GM23338 (cell line): Measurements from ENCODE around the gene CCT5. TPM values are rescaled to one million over a fixed set of nuclear protein-coding genes. Genes with fewer than 3 reads are reported as not detected.
"Not testable (repeated sequence)": the region's sequence is repeated elsewhere in the genome, so short reads cannot be mapped to it uniquely, and the experiment has no call there.

ENCODE experiments used
- ATAC-seq: fragments of 200-7000 bp; cut with Tn5 transposase; 3 replicates; pipeline ENCODE4 v1.9.1; 2020
- DNase-seq: peaks from one replicate; pipeline ENCODE4 v3.0.0-alpha.2; 2015; ENCODE audit warnings: low spot score
- H2AFZ ChIP-seq: fragments of 200-600 bp; sonication (generic); 2 replicates; pipeline ENCODE4 v1.8.0; 2016; ENCODE audit warnings: antibody characterized with exemption, mild to moderate bottlenecking, moderate library complexity
- H3F3A ChIP-seq: fragments of 200-600 bp; sonication (generic); replicated peaks from 2 replicates; pipeline ENCODE4 v1.8.0; 2017; ENCODE audit warnings: antibody characterized with exemption, mixed run types, low read depth
- H3K27ac ChIP-seq: fragments of 200-600 bp; sonication (generic); 2 replicates; pipeline ENCODE4 v1.6.1; 2016; ENCODE audit warnings: low read depth
- H3K27me3 ChIP-seq: fragments of 200-600 bp; sonication (generic); 2 replicates; pipeline ENCODE4 v1.8.0; 2016; ENCODE audit warnings: mild to moderate bottlenecking, mixed run types, moderate library complexity; ENCODE audit not compliant: insufficient read depth
- H3K36me3 ChIP-seq: fragments of 200-600 bp; sonication (generic); 2 replicates; pipeline ENCODE4 v1.8.0; 2016; ENCODE audit warnings: mild to moderate bottlenecking; ENCODE audit not compliant: insufficient read depth
- H3K4me1 ChIP-seq: fragments of 200-600 bp; sonication (generic); 2 replicates; pipeline ENCODE4 v1.8.0; 2016; ENCODE audit warnings: mild to moderate bottlenecking, moderate library complexity; ENCODE audit not compliant: insufficient read depth
- H3K4me2 ChIP-seq: fragments of 200-600 bp; sonication (generic); 2 replicates; pipeline ENCODE4 v1.7.1; 2017; ENCODE audit warnings: mixed run types
- H3K4me3 ChIP-seq: fragments of 200-600 bp; sonication (generic); 2 replicates; pipeline ENCODE4 v1.6.1; 2016; ENCODE audit warnings: mixed run types
- H3K79me2 ChIP-seq: fragments of 200-600 bp; sonication (generic); replicated peaks from 2 replicates; pipeline ENCODE4 v1.8.0; 2017; ENCODE audit warnings: mild to moderate bottlenecking; ENCODE audit not compliant: insufficient read depth
- H3K9me2 ChIP-seq: fragments of 200-600 bp; sonication (generic); 2 replicates; pipeline ENCODE4 v1.8.0; 2017; ENCODE audit not compliant: insufficient read depth
- H4K20me1 ChIP-seq: fragments of 200-600 bp; sonication (generic); replicated peaks from 2 replicates; pipeline ENCODE4 v1.8.0; 2017; ENCODE audit warnings: mild to moderate bottlenecking; ENCODE audit not compliant: insufficient read depth
- H3K27ac Mint-ChIP-seq: 2 replicates; pipeline ENCODE4 v1.8.0; 2020; ENCODE audit warnings: inconsistent platforms, mild to moderate bottlenecking, moderate library complexity, mixed read lengths
- H3K27me3 Mint-ChIP-seq: 3 replicates; pipeline ENCODE4 v1.8.0; 2022; ENCODE audit warnings: low read depth, mild to moderate bottlenecking, moderate library complexity, mixed read lengths, inconsistent platforms; ENCODE audit not compliant: insufficient read depth, poor library complexity
- H3K36me3 Mint-ChIP-seq: 3 replicates; pipeline ENCODE4 v1.8.0; 2021; ENCODE audit warnings: low read depth, mild to moderate bottlenecking, inconsistent platforms, moderate library complexity, mixed read lengths
- H3K4me1 Mint-ChIP-seq: 3 replicates; pipeline ENCODE4 v1.8.0; 2020; ENCODE audit warnings: mild to moderate bottlenecking, inconsistent platforms, mixed read lengths
- H3K4me3 Mint-ChIP-seq: 3 replicates; pipeline ENCODE4 v1.8.0; 2021; ENCODE audit warnings: moderate library complexity, mild to moderate bottlenecking, inconsistent platforms, mixed read lengths
- H3K9me3 Mint-ChIP-seq: 3 replicates; pipeline ENCODE4 v1.8.0; 2020; ENCODE audit warnings: moderate library complexity, mild to moderate bottlenecking, inconsistent platforms, mixed read lengths
- ETS1 ChIP-seq: IDR thresholded peaks from 2 replicates; pipeline ENCODE4 v1.6.1; 2016; ENCODE audit warnings: antibody characterized with exemption
- EZH2 ChIP-seq: fragments of 200-600 bp; sonication (generic); IDR thresholded peaks from one replicate; pipeline ENCODE4 v1.8.0; 2017; ENCODE audit warnings: antibody characterized with exemption, mild to moderate bottlenecking, low read depth; ENCODE audit not compliant: unreplicated experiment
- JUNB ChIP-seq: IDR thresholded peaks from one replicate; pipeline ENCODE4 v1.6.1; 2016; ENCODE audit warnings: antibody characterized with exemption; ENCODE audit not compliant: unreplicated experiment
- NANOG ChIP-seq: IDR thresholded peaks from 2 replicates; pipeline ENCODE4 v1.6.1; 2016; ENCODE audit warnings: antibody characterized with exemption, borderline replicate concordance
- POLR2AphosphoS5 ChIP-seq: IDR thresholded peaks from 2 replicates; pipeline ENCODE4 v1.6.1; 2016; ENCODE audit warnings: antibody characterized with exemption, low read depth
- REST ChIP-seq: IDR thresholded peaks from one replicate; pipeline ENCODE4 v1.6.1; 2018; ENCODE audit warnings: antibody characterized with exemption; ENCODE audit not compliant: unreplicated experiment
- STAT1 ChIP-seq: IDR thresholded peaks from one replicate; pipeline ENCODE4 v1.6.1; 2016; ENCODE audit warnings: antibody characterized with exemption; ENCODE audit not compliant: unreplicated experiment
- ZNF114 ChIP-seq: fragments of 250-450 bp; sonication (Bioruptor Pico); IDR thresholded peaks from 2 replicates; pipeline ENCODE4 v1.5.0; 2020; ENCODE audit warnings: mild to moderate bottlenecking, moderate library complexity
- ZNF462 ChIP-seq: fragments of 250-450 bp; sonication (Bioruptor Pico); IDR thresholded peaks from 2 replicates; pipeline ENCODE4 v1.5.0; 2020; ENCODE audit warnings: mild to moderate bottlenecking, moderate library complexity
- polyA plus RNA-seq: library from polyadenylated mRNA; unstranded; fragments of >200 nt; fragmentation: Nextera tagmentation; extraction: Ambion mirVana; gene quantifications from 2 replicates; pipeline ENCODE4 v1.2.1, GENCODE V29; 2016
- total RNA-seq: library from RNA; depleted of rRNA; stranded (reverse); fragments of >200 nt; shearing (Covaris generic); gene quantifications from 2 replicates; pipeline ENCODE4 v1.2.3, GENCODE V29; 2014

The CCT5 gene
- total and polyA plus RNA-seq, 2 experiments from 2014 or later = 576 to 661 TPM

- H3K27ac ChIP-seq = no peak overlapping the region
- H3K27me3 ChIP-seq = no peaks in the 10 kb centered on the region
- H3K36me3 Mint-ChIP-seq = peaks cover 13% of the 10 kb centered on the region
- no peaks in the 10 kb centered on the region for H3K9me2 ChIP-seq
- TF ChIP-seq ETS1 (no peak), POLR2AphosphoS5 (no peak), ZNF114 (CRISPR knock-in tag) (no peak), REST (no peak), NANOG (no peak), STAT1 (no peak), ZNF462 (CRISPR knock-in tag) (no peak), EZH2 (no peak), JUNB (no peak)
- no peak overlapping the region for H3K4me2 ChIP-seq
- no peak overlapping the region for H3K4me3 ChIP-seq
- no peak overlapping the region for H3K27ac Mint-ChIP-seq
- peaks cover 10% of the 10 kb centered on the region for H4K20me1 ChIP-seq
- no peak overlapping the region for H3K4me3 Mint-ChIP-seq
- peaks cover 5% of the 10 kb centered on the region for H3K27me3 Mint-ChIP-seq
- DNase-seq (no peak), ATAC-seq (no peak)
- H3K9me3 Mint-ChIP-seq = no peaks in the 10 kb centered on the region; the same call in 2 of the 3 replicates
- H3K36me3 ChIP-seq = peaks cover 3% of the 10 kb centered on the region
- H3F3A ChIP-seq = peaks cover 8% of the 10 kb centered on the region; the same call in 1 of the 2 replicates
- H3K79me2 ChIP-seq = peaks cover 52% of the 10 kb centered on the region
- peaks cover 18% of the 10 kb centered on the region for H3K4me1 Mint-ChIP-seq
- peaks cover 10% of the 10 kb centered on the region for H3K4me1 ChIP-seq
- no peak overlapping the region for H2AFZ ChIP-seq
These were observed 3.3 kb upstream of the CCT5 start for GRCh38 chr5:10246761-10247160.

- H3K4me3 ChIP-seq, H3K27ac ChIP-seq, H3K27me3 ChIP-seq, H3K27me3 Mint-ChIP-seq, H3K27ac Mint-ChIP-seq, ATAC-seq, H3K4me2 ChIP-seq, DNase-seq, H2AFZ ChIP-seq, H3K4me3 Mint-ChIP-seq, H3F3A ChIP-seq, H3K9me3 Mint-ChIP-seq, H3K9me2 ChIP-seq, H3K36me3 ChIP-seq: not testable (repeated sequence)
- peaks cover 18% of the 10 kb centered on the region for H3K36me3 Mint-ChIP-seq
- H3K4me1 Mint-ChIP-seq = peaks cover 22% of the 10 kb centered on the region
- Histone ChIP-seq H4K20me1 (peaks cover 14% of the 10 kb centered on the region), H3K79me2 (peaks cover 57% of the 10 kb centered on the region), H3K4me1 (peaks cover 13% of the 10 kb centered on the region)
These were observed 2.9 kb upstream of the CCT5 start for GRCh38 chr5:10247217-10247616.
